ENCODE data around the gene SBF2. TPM values are rescaled to one million over a fixed set of nuclear protein-coding genes. Genes with fewer than 3 reads are reported as not detected.
A peak's percentile ranks its signal among the peaks of the same experiment; 100 is the strongest.

Gene SBF2
- total and polyA plus RNA-seq, 2 donors (not counting 3 experiments of a cell fraction or from before 2014, with no cell fraction given): 15.4 to 42.4 TPM

DNA sequence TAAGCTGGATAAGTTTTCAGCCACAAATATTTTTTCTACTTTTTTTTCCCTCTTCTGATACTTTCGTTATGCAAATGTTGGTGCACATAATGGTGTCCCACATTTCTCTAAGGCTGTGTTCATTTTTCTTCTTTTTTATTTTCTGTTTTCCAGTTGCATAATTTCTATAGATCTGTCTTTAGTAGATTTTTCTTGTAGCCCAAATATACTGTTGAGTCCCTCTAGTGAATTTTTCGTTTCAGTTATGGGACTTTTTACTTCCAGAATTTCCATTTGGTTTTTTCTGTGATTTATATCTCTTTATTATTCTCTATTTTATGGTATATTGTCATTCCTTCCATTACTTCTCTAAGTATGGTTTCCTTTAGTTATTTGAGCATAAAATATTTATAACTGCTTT lies 558.1 kb downstream of the SBF2 start:
- no peak overlapping the region for H3K9ac ChIP-seq (replicated peaks; ENCODE audit: extremely low read depth, insufficient read depth, low read length)
- dilution Hi-C loops (cut with MboI; ENCODE audit: extremely low pct_ligation_motif_present, low sequenced_read_pairs): loop anchor here (25.0 kb wide), 1 partner anchor 124 kb away; no protein-coding TSS in a partner anchor
- H3K36me3 ChIP-seq (ENCODE audit: control insufficient read depth in 2 of 2, extremely low read depth in 1 of 2, insufficient read depth in 2 of 2, low read length in 2 of 2): peaks cover 36 to 38% of the 10 kb centered on the region in 2 experiments
- TF ChIP-seq MYC (IDR thresholded peaks at IDR 0.05; ENCODE audit: low read depth, low read length): no peak
- TF ChIP-seq JUN (IDR thresholded peaks at IDR 0.05; ENCODE audit: borderline replicate concordance, insufficient read depth, insufficient read length, low read depth): no peak
- TF ChIP-seq POLR2A (IDR thresholded peaks at IDR 0.05; ENCODE audit: low read depth, low read length): no peak
- no peak for TF ChIP-seq POLR2AphosphoS5 (IDR thresholded peaks at IDR 0.05; ENCODE audit: insufficient read depth, low read depth, low read length)
- TF ChIP-seq, protein P1, sequence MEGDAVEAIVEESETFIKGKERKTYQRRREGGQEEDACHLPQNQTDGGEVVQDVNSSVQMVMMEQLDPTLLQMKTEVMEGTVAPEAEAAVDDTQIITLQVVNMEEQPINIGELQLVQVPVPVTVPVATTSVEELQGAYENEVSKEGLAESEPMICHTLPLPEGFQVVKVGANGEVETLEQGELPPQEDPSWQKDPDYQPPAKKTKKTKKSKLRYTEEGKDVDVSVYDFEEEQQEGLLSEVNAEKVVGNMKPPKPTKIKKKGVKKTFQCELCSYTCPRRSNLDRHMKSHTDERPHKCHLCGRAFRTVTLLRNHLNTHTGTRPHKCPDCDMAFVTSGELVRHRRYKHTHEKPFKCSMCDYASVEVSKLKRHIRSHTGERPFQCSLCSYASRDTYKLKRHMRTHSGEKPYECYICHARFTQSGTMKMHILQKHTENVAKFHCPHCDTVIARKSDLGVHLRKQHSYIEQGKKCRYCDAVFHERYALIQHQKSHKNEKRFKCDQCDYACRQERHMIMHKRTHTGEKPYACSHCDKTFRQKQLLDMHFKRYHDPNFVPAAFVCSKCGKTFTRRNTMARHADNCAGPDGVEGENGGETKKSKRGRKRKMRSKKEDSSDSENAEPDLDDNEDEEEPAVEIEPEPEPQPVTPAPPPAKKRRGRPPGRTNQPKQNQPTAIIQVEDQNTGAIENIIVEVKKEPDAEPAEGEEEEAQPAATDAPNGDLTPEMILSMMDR (IDR thresholded peaks at IDR 0.05; ENCODE audit: extremely low read depth in 1 of 2, insufficient read depth in 1 of 2, low read depth in 1 of 2, low read length in 2 of 2): no peak
- TF ChIP-seq GATA2 (IDR thresholded peaks at IDR 0.05; ENCODE audit: insufficient read depth, insufficient read length, low read depth, low read length): no peak
- no peak for TF ChIP-seq EZH2 (IDR thresholded peaks at IDR 0.05; ENCODE audit: borderline replicate concordance, low read depth, low read length, severe bottlenecking)
- TF ChIP-seq FOS (IDR thresholded peaks at IDR 0.05; ENCODE audit: borderline replicate concordance, insufficient read depth, low read length): no peak
- TF ChIP-seq, protein P2, sequence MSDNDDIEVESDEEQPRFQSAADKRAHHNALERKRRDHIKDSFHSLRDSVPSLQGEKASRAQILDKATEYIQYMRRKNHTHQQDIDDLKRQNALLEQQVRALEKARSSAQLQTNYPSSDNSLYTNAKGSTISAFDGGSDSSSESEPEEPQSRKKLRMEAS (IDR thresholded peaks at IDR 0.05; ENCODE audit: insufficient read depth, insufficient read length): no peak
- DNase-seq (ENCODE audit: low read depth, low spot score) (no peak), FAIRE-seq (peak; percentile 4)
- POLR2A ChIA-PET: no interaction called here
- H3K4me2 ChIP-seq (ENCODE audit: insufficient read depth, low read length): no peak overlapping the region
- H3K79me2 ChIP-seq (ENCODE audit: control insufficient read depth, insufficient read depth, low read length): peaks cover 43% of the 10 kb centered on the region
- H3K27ac ChIP-seq (ENCODE audit: insufficient read depth, low read depth, low read length): no peak overlapping the region
- no peaks in the 10 kb centered on the region for H3K9me1 ChIP-seq (replicated peaks; ENCODE audit: control insufficient read depth, extremely low read depth, insufficient read depth, low read length)
- no peaks in the 10 kb centered on the region for H3K4me1 ChIP-seq (ENCODE audit: control insufficient read depth, extremely low read depth, insufficient read depth, low read length)
- CTCF ChIA-PET: interaction anchor here (1.5 to 3.8 kb wide), 5 partner anchors 9 to 122 kb away, joined by 4 to 22 read pairs (median 11); partner anchors contain the start of gene SWAP70
- no peak overlapping the region for H3K4me3 ChIP-seq (replicated peaks in 1 of 3; ENCODE audit: insufficient read depth in 1 of 3, low read depth in 1 of 3, low read length in 3 of 3)
- BruUV-seq (replicated peaks): no TSS peak
- no peaks in the 10 kb centered on the region for H4K20me1 ChIP-seq (replicated peaks; ENCODE audit: control insufficient read depth, extremely low read depth, insufficient read depth, low read length)
- H3K9me3 ChIP-seq (replicated peaks; ENCODE audit: control insufficient read depth, insufficient read depth, low read length): no peaks in the 10 kb centered on the region
- H2AFZ ChIP-seq (ENCODE audit: low read depth, low read length): no peak overlapping the region
- intact Hi-C loops (cut with micrococcal nuclease): no loop called here
- no peaks in the 10 kb centered on the region for H3K27me3 ChIP-seq (ENCODE audit: control insufficient read depth in 2 of 2, insufficient read depth in 2 of 2, low read length in 2 of 2)
